ENCODE data around the gene MT1B.

DNA sequence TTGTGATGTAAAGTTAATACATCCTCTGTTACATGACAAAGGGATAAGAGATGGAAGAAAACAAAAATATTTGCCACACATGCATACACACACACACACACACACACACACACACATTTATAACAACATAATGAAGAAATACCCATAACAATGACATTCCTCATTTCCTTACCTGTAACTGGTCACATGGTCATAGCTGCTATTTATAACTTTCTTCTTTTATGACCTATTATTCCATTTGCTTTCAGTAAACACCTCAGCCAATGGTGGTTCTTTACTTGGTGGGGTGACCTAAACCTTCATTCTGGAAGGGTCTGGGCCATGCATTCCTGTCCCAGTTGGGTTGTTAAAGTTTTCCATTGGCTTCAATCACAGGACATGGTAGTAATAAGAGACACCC lies 38.0 kb upstream of the MT1B start:
- TF ChIP-seq POLR2AphosphoS5 (IDR thresholded peaks at IDR 0.05; ENCODE audit: low read depth, low read length) (no peak), POLR2A (IDR thresholded peaks at IDR 0.05; ENCODE audit: low read depth, low read length) (no peak)
